ENCODE results near the gene CTNNA3. TPM values are rescaled to one million over a fixed set of nuclear protein-coding genes. Genes with fewer than 3 reads are reported as not detected.

CTNNA3 gene
- polyA plus RNA-seq, 1 experiment, result not detected

DNA sequence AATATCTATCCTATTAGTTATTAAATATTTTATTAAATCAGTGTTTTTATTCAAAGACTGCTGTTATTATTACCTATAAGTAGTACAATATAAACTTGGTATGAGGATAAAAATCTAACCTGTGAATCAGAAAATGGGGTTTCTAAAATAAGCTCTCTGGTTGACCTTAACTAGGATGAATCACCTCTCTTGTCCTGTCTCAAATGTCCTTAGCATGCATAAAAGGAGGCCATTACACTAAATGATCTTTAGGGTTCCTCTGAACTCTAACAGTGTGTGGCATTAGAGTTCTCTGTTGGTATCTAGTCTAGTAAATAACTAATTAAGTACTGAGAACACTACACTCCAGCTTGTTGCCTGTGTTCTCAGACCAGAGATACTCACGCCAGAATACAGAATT, 913.2 kb downstream of the CTNNA3 start:
- no peak for TF ChIP-seq CTCF (IDR thresholded peaks at IDR 0.05; ENCODE audit: insufficient read depth, low read depth, low read length)
- Histone ChIP-seq H3K27me3 (ENCODE audit: control insufficient read depth, insufficient read depth, low read length) (no peaks in the 10 kb centered on the region), H3K4me3 (ENCODE audit: low read depth, low read length) (no peak overlapping the region), H3K36me3 (ENCODE audit: control insufficient read depth, insufficient read depth, low read length) (no peaks in the 10 kb centered on the region)
- POLR2A ChIA-PET, result interaction anchor here (0.6 kb wide), 1 partner anchor 147 kb away, joined by 3 read pairs; no protein-coding TSS in a partner anchor
- no peak for DNase-seq (ENCODE audit: low read depth)
- CTCF ChIA-PET, result no interaction called here

GRCh38 chr10:66782144-66782543, 913.9 kb downstream of the CTNNA3 start:
- no peak for DNase-seq (ENCODE audit: low read depth)
- H3K27me3 ChIP-seq (ENCODE audit: control insufficient read depth, insufficient read depth, low read length), result no peaks in the 10 kb centered on the region
- POLR2A ChIA-PET, result interaction anchor here (0.6 kb wide), 1 partner anchor 146 kb away, joined by 3 read pairs; no protein-coding TSS in a partner anchor

GRCh38 chr10:66780796-66781195, 915.2 kb downstream of the CTNNA3 start:
- ChIA-PET CTCF (no interaction called here), POLR2A (no interaction called here)
- TF ChIP-seq CTCF (IDR thresholded peaks at IDR 0.05; ENCODE audit: insufficient read depth, low read depth, low read length), result no peak
- Histone ChIP-seq H3K36me3 (ENCODE audit: control insufficient read depth, insufficient read depth, low read length) (no peaks in the 10 kb centered on the region), H3K27me3 (ENCODE audit: control insufficient read depth, insufficient read depth, low read length) (no peaks in the 10 kb centered on the region), H3K4me3 (ENCODE audit: low read depth, low read length) (no peak overlapping the region)
- DNase-seq (ENCODE audit: low read depth), result no peak

More at GRCh38 chr10:66782144-66782543, 913.9 kb downstream of the CTNNA3 start:
- Histone ChIP-seq H3K36me3 (ENCODE audit: control insufficient read depth, insufficient read depth, low read length) (no peaks in the 10 kb centered on the region), H3K4me3 (ENCODE audit: low read depth, low read length) (no peak overlapping the region)
- CTCF ChIA-PET, result no interaction called here
- TF ChIP-seq CTCF (IDR thresholded peaks at IDR 0.05; ENCODE audit: insufficient read depth, low read depth, low read length), result no peak

DNA sequence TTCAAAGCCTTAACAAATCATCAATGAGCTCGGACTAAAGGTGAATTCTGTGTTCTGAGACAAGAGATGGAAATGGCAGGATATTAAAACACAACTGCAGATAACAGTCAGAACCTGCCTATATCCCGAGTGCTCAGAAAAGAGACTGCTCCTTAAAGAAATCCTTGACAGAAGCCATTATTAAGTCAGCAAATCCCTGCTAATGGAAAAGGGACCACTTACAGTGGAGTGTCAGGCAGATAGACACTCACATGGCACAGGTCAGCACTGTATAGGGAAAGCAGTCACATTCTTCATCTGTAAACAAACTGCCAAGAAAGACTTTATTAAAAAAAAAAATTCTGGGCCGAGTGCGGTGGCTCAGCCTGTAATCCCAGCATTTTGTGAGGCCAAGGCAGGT, 917.6 kb downstream of the CTNNA3 start:
- DNase-seq (ENCODE audit: low read depth), result no peak
- no peak overlapping the region for H3K4me3 ChIP-seq (ENCODE audit: low read depth, low read length)
- POLR2A ChIA-PET, result no interaction called here
- H3K27me3 ChIP-seq (ENCODE audit: control insufficient read depth, insufficient read depth, low read length), result no peaks in the 10 kb centered on the region
- CTCF ChIA-PET, result no interaction called here
- no peaks in the 10 kb centered on the region for H3K36me3 ChIP-seq (ENCODE audit: control insufficient read depth, insufficient read depth, low read length)
- TF ChIP-seq CTCF (IDR thresholded peaks at IDR 0.05; ENCODE audit: insufficient read depth, low read depth, low read length), result no peak

GRCh38 chr10:66777665-66778064, 918.3 kb downstream of the CTNNA3 start:
- no peak overlapping the region for H3K4me3 ChIP-seq (ENCODE audit: low read depth, low read length)
- no peak for DNase-seq (ENCODE audit: low read depth)
- no peaks in the 10 kb centered on the region for H3K27me3 ChIP-seq (ENCODE audit: control insufficient read depth, insufficient read depth, low read length)
- CTCF ChIA-PET, result no interaction called here
- no peaks in the 10 kb centered on the region for H3K36me3 ChIP-seq (ENCODE audit: control insufficient read depth, insufficient read depth, low read length)
- TF ChIP-seq CTCF (IDR thresholded peaks at IDR 0.05; ENCODE audit: insufficient read depth, low read depth, low read length), result no peak
- POLR2A ChIA-PET, result no interaction called here

All from BJ (cell line).